Frontal cortex (tissue), 4 donors: ENCODE data around the gene FAM20C. TPM values are rescaled to one million over a fixed set of nuclear protein-coding genes. Genes with fewer than 3 reads are reported as not detected.

ENCODE experiments used
- DNase-seq, 2 donors: peaks; one replicate each; pipeline ENCODE4 v3.0.0; 2012; ENCODE audit warnings: low spot score in 2 of 2
- FAIRE-seq: peaks from 2 replicates; lab custom pipeline; 2012; peaks lifted over from hg19 to GRCh38; lab: Jason Lieb, UNC
- total RNA-seq: library from RNA; depleted of rRNA; stranded (reverse); fragments of >200 nt; gene quantifications from one replicate; pipeline ENCODE4 v1.2.3, GENCODE V29; 2014
- donor health status: control.
- donor health status: control.
- donor health status: control.

The FAM20C gene
- total RNA-seq, 1 donor from 2014 or later: 19.6 TPM

DNA sequence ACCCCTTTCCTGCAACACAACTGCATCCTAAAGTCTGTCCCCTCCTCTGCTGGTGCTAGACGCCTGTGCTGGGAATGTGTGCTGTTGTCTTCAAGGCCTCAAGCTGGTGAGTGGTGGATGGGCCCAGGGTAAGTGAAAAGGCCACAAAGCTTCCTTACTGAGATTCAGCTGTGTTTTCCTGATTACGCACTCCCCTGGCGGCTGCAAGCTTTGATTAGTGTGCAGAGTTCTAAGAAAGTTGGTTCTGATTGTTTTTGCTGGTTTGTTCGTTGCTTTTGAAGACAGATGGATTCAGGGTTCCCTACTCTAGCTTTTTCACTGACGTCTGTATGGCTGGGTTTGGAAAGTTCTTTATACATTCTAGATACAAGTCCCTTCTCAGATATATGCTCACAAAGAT lies 85.7 kb downstream of the FAM20C start:
- FAIRE-seq: no peak
- no peak for DNase-seq

DNA sequence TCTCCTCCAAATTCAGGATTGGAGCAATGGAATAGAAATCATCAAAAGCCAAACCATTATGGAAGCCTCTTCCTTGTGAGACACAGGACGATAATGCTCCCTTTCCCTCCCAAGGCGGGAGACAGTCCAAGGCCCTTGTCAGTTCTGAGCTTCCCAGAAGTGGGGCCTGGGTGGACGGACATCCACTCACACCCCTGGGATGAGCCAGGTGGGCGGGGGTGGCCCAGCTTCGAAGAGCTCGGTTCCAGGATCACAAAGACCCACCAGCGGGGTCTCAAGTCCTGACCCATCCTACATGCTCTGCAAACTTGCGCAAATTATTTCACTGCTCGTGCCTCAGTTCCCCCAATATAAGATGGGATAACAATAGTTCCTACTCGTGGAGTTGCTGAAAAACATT lies 87.5 kb downstream of the FAM20C start:
- FAIRE-seq: no peak
- no peak for DNase-seq

DNA sequence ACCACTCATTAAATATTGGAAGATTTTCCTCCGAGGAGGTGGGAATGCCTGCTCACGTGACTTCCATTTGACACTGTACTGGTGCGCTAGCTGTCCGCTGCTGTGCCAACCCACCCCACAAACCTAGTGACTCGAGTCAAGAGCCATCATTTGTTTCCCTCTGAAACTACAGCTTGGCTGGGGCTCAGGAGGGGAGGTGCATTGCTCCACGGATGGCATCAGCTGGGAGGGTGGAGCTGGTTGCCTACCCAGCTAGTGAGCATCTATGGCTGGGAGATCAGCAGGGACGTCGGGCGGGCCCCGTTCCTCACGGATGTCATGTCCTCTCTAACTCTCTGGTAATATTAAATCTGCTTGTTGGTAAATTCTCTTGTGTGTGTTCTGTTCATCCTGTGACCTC lies 88.1 kb downstream of the FAM20C start:
- DNase-seq (no peak), FAIRE-seq (no peak)

- FAIRE-seq: no peak
These were observed 89.3 kb downstream of the FAM20C start for GRCh38 chr7:281637-282036.

GRCh38 chr7:282621-283020 lies 90.2 kb downstream of the FAM20C start:
- FAIRE-seq (no peak), DNase-seq (no peak)

More at GRCh38 chr7:281637-282036, 89.3 kb downstream of the FAM20C start:
- DNase-seq: no peak

DNA sequence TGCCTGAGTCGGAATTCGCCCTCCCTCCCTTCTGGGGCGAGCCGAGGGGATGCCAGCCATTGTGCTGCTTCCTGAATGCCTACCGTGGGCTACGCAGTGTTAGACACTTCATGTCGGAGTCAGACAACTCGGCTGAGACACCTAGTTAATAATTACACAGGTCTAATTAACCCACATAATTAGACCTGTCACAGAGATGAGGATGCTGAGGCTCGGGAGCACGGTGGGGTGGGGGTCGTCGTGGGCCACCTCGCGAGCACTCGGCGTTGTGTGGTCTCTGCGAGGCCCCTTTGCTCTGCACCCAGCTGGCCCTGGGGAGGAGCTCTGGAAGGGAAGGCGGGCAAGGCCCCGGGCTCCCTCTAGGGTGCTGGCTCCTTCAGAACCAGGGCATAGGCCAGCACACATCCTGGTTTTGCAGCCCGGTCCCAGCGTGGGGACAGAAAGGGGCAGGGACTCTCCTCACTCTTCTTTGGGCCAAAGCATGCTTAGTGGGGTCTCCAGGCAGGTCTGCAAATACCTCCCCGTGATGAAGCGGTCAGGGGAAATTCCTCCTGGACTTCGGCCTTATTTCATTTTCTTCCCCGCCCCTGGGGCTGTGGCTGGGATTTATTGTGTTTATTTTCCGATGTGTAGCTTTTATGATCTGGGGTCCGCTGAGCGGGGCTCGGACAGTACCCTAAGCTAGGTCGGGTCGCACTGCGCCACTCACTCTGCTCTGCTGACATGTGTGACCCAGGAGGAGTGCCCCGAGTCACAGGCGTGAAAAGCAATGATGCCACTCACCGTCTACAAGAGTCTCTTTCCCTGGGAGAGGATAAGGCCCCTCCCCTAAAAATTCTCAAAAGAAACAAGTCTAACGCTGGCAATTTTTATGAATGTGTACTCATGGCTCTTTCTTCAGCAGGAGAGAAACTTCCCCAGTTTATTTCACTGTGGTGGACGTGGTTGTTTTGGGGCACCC lies 92.7 kb downstream of the FAM20C start:
- DNase-seq (no peak), FAIRE-seq (no peak)

DNA sequence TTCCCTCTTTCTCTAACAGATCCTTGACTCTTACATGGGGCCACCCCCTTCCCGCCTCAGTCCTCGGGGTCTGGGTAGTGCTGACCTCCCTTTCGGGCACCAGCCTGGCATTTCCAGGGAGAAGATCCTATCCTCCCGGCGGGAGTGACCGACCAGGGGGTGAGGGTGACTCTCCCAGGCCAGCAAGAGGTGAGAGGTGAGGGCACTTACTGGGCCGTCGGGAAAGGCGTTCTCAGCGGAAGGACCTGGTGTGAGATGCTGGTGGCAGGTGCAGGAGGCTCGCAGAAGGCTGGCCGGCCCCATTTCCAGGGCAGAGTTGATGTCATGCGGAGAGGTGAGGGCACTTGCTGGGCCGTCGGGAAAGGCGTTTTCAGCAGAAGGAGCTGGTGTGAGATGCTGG lies 93.4 kb downstream of the FAM20C start:
- no peak for DNase-seq

DNA sequence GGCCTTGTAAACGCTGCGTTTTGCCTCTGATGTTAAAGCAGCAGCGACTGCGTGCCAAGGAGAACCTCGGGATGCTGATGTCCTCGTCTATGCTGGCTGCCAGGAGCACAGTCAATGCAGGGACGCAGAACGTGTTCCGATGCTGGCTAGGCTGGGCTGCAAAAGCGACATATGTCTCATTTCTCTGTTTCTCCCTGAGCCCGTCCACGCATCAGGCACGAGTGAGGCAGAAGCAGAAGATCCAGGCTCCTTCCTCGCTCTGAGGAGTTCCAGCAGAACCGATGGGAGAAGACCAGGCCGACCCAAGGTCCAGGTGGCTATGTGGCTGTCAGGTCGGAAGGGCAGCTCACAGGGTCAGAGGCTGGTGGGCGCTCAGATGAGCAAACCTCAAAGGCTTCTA lies 93.9 kb downstream of the FAM20C start:
- no peak for FAIRE-seq
- no peak for DNase-seq

More for the DNA sequence above, 93.4 kb downstream of the FAM20C start:
- no peak for FAIRE-seq

DNA sequence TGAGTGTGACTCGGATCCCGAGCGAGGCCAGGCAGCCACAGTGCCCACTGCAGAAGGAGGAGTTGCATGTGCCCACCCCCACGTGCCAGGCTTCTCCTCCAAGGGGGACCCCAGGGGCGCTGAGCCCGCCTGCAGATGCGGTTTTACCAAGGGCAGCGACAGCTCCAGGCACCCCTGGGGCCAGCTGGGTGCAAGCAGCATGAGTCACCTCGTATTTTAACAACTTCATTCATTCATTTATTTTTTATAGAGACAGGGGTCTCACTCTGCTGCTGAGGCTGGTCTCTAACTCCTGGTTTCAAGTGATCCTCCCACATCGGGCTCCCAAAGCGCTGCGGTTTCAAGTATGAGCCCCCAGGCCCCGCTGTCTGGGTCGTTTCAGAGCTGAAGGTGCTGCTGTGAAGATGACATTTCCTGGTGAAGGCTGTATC lies 96.3 kb downstream of the FAM20C start:
- FAIRE-seq: no peak
- DNase-seq: no peak

GRCh38 chr7:289209-289755 lies 96.9 kb downstream of the FAM20C start:
- FAIRE-seq (no peak), DNase-seq (no peak)

- DNase-seq: no peak
- no peak for FAIRE-seq
These were observed 97.6 kb downstream of the FAM20C start, which contains the start of gene FOXL3 for GRCh38 chr7:289756-290553. FOXL3 (plus strand) TSS chr7:290170; CDS start chr7:290170, 0 bp downstream.

DNA sequence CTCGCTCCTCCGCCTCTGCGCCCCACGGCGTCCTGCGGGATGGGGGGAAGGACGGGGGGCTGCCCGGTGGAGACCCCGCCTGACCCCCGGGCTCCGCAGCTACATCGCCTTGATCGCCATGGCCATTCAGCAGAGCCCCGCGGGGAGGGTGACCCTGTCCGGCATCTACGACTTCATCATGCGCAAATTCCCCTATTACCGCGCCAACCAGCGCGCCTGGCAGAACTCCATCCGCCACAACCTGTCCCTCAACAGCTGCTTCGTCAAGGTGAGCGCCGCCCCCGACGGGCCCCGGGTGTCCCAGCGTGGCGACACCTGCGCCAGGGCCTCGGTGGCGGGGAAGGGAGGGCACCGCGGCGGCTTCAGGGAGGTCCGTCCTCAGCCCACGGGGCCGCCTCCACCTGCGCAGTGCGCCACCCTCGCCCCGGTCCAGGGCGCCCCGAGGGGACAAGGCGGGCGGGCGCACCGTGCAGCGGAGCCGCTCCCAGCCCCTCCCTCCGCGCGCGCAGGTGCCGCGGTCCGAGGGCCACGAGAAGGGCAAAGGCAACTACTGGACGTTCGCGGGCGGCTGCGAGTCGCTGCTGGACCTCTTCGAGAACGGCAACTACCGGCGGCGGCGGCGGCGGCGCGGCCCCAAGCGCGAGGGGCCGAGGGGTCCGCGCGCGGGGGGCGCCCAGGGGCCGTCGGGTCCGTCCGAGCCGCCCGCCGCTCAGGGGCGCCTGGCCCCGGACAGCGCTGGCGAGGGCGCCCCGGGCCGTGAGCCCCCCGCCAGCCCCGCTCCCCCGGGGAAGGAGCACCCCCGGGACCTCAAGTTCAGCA lies 98.4 kb downstream of the FAM20C start:
- DNase-seq: no peak
- no peak for FAIRE-seq

DNA sequence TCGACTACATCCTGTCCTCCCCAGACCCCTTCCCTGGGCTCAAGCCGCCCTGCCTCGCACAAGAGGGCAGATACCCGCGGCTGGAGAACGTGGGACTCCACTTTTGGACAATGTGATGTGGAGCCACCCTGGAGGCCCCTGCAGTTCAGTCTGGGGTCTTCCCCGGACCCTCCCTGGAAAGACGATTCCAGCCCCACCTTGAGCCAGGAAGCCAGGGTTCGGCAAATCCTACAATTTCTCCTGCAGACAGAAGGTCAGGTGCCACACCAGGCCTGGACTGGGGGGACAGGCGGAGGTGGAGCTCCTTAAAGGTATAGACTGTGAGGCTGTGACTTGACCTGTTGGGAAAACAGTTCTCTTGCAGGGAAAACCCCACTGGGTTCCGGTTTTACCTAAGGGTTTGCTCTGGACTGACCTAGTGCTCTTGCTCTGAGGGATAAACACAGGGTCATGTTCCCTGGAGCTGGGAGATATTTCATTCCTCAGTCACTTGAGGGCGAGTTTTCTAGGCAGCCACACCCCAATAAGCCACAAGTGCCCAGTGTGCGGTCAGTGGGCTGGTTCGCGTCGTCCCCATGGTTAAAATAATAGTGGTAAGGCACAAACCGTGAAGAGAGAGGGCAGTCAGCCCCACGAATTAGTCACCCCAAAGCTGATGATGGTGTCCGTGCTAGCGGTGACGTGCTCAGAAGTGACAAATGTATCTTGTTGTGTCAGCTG lies 99.2 kb downstream of the FAM20C start:
- DNase-seq (no peak), FAIRE-seq (no peak)

GRCh38 chr7:292226-292625 lies 99.9 kb downstream of the FAM20C start:
- FAIRE-seq (no peak), DNase-seq (no peak)

GRCh38 chr7:292826-293225 lies 100.5 kb downstream of the FAM20C start:
- DNase-seq: no peak
- FAIRE-seq: no peak

- DNase-seq (no peak), FAIRE-seq (no peak)
These were observed 101.5 kb downstream of the FAM20C start for GRCh38 chr7:293681-294439.

DNA sequence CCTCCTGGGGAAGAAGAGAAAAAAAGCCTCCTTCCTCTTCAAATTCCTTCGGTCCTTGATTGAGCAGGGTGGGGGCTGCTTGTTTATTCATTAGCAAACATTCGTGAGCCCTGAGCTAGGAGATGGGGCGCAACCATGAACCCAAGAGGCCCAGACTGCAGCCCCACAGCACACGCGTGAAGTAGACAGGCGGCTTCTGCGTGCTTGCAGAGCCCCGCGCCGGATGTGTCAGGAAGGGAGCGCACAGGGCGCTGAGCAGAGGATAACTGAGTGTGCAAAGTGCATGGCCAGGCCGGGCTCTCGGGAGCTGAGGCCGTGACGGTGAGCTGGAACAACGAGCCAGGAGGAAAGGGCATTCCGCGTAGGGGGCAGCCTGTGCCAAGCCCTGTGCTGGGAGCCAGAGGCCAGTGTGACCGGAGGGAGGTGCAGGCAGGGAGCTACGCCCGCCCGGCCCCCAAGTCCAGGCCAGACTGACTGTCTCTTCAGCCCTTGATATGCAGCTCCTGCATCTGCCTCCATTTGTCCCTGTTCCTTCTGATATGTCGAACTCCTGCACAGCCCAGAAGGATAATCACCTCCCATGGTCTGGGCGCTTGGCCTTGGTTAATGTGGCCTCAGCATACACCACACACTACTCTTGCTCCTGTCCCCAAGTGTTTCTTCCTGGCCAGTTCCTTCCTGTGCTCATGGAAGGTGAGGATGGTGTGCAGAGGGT lies 102.2 kb downstream of the FAM20C start:
- DNase-seq (no peak), FAIRE-seq (no peak)
